HG02571 (cell line): ENCODE measurements around the gene CTNNA1.
"Not testable (repeated sequence)": the region's sequence is repeated elsewhere in the genome, so short reads cannot be mapped to it uniquely, and the experiment has no call there.

ENCODE experiments used
- ATAC-seq: cut with Tn5 transposase; IDR thresholded peaks from one replicate; pipeline ENCODE4 v1.9.1; 2021; ENCODE audit warnings: mild to moderate bottlenecking, moderate library complexity; ENCODE audit not compliant: unreplicated experiment

The CTNNA1 gene

DNA sequence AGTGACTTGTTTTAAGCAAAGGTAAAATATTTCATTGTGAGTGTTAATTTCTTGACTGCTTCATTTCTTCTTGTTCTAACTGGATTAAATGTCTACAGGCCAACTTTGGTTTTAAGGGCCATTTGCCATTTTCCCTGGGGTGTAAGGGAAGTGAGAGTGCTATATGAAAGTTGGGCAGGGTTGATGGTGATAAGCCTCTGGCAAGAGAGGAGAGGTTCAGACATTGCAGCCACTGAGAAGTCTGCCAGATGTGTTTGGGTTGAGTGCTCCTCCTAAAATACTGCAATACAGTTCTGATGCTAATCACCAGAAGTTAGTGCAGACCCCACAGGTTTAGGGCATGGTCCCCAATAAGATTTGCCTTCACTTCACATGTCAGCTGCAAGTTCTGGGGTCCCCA is 136.8 kb downstream of the CTNNA1 start:
- no peak for ATAC-seq

- ATAC-seq, result no peak
These were observed 137.4 kb downstream of the CTNNA1 start for GRCh38 chr5:138890644-138891043.

DNA sequence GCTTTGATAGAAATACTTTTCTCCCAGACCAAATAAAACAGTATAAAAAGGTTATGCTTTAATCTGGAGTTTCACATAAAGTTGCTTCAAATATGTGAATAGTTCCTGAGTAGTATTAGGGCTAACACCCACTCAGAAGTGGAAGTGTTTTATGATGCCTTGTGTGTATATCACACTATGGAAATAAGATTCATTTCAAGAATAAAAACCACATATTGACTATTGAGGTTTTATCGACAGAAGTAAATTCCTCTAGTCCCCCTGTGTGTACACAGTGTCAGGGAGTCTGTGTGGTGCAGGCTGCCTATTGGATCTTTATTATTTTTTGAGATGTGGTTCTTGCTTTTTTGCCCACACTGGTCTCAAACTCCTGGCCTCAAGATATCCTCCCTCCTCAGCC is 142.7 kb downstream of the CTNNA1 start:
- no peak for ATAC-seq

- ATAC-seq, result no peak
These were observed 145.1 kb downstream of the CTNNA1 start for GRCh38 chr5:138898299-138898698.

DNA sequence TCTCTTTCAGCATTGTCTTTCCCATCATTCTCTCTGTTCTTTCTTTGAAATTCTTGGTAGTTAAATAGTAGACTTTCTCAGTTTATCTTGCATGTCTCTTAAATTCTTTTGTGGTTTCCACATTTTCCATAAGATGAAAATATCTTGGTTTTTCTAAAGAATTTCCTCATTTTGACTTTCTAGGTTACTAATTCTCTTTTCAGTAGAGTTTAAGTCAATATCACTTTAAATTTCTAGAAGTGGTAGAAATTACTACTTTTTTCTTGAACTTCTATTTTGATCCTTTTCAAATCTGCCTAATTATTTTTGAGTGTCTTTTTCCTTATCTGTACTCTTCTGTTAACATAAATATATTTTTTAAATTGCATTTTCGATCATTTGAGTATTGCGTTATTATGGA is 145.5 kb downstream of the CTNNA1 start:
- no peak for ATAC-seq

GRCh38 chr5:138900281-138900965 is 147.2 kb downstream of the CTNNA1 start:
- ATAC-seq, result no peak

- ATAC-seq, result no peak
These were observed 148.5 kb downstream of the CTNNA1 start for GRCh38 chr5:138901716-138902115.

GRCh38 chr5:138903130-138903775 is 150.0 kb downstream of the CTNNA1 start:
- ATAC-seq, result no peak

- ATAC-seq, result no peak
These were observed 152.3 kb downstream of the CTNNA1 start for GRCh38 chr5:138905541-138905940.

GRCh38 chr5:138909734-138910133 is 156.5 kb downstream of the CTNNA1 start:
- ATAC-seq, result no peak

- ATAC-seq, result no peak
These were observed 157.4 kb downstream of the CTNNA1 start for GRCh38 chr5:138910546-138911185.

DNA sequence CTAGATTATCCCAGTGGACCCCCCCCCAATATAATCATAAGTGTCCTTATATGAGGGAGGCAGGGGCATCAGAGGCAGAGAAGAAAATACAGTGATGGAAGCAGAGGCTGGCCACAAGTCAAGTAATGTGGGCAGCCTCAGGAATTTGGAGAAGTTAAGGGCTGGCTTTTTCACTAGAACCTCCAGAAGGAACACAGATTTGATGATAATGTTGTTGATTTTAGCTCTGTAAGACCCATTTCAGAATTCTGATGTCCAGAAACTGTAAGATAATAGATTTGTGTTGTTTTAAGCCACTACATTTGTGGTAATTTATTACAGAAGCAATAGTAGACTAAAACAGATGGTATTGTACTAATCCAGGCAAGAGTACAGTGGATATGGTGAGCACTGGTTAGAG is 158.2 kb downstream of the CTNNA1 start:
- no peak for ATAC-seq

DNA sequence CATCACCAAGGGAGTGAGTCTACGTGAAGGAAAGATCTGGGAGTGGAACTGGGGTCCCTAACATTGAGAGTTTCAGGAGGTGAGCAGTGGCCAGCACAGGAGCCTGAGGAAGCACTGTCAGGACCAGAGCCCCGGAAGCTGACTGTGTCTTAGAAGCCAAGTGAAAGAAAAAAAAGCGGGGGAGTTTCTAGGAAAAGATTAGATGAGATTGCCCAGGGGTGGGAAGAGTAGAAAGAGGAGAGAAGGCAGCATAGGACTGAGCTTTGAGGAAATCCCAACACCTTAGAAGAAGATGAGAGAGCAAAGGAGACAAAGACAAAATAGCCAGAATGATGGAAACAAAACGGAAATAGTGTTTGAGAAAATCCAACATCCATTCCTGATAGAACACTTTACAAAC is 158.9 kb downstream of the CTNNA1 start:
- ATAC-seq, result no peak

GRCh38 chr5:138913773-138914172 is 160.5 kb downstream of the CTNNA1 start:
- no peak for ATAC-seq

DNA sequence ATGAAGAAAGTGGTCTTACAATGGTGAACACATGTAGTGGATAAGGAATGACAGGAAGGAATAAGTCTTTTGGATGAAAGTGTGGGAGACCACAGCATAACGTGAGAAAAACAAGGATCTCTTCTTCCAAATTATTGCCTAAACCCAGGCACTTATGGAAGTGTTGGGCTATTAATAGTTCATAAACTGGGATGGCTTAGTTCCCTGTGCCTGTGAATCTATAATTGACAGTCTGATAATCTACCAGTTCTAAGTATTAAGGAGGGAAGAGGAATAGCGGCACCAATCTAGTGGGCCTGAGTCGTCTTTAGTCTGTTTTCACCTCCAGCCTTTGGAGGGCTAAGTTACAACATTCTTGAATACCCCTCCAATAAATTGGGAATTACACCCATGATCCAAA is 161.1 kb downstream of the CTNNA1 start:
- ATAC-seq, result no peak

GRCh38 chr5:138918686-138919085 is 165.5 kb downstream of the CTNNA1 start:
- no peak for ATAC-seq

- ATAC-seq, result no peak
These were observed 167.0 kb downstream of the CTNNA1 start for GRCh38 chr5:138920181-138920580.

- not testable (repeated sequence) for ATAC-seq
These were observed 168.1 kb downstream of the CTNNA1 start for GRCh38 chr5:138921362-138921761.

DNA sequence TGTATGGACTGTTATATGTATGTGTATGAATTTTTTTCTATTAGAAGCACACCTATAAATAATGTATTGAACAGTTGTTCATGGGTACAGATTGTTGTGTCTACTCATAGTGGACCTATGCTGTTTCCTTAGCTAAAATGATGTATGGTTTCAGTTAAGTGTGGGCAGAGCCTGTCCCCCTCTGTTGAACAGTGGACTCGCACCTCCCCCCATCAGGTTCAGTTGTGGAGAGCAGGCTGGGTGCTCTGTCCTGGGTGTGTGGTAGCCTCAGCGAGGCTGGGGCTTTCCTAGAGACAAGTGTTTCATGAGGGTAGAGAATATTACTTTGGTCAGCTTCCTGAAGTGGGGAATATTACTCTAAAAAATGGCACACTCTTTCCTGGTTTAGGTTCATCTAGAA is 169.3 kb downstream of the CTNNA1 start:
- no peak for ATAC-seq

- no peak for ATAC-seq
These were observed 171.9 kb downstream of the CTNNA1 start for GRCh38 chr5:138925090-138925635.

DNA sequence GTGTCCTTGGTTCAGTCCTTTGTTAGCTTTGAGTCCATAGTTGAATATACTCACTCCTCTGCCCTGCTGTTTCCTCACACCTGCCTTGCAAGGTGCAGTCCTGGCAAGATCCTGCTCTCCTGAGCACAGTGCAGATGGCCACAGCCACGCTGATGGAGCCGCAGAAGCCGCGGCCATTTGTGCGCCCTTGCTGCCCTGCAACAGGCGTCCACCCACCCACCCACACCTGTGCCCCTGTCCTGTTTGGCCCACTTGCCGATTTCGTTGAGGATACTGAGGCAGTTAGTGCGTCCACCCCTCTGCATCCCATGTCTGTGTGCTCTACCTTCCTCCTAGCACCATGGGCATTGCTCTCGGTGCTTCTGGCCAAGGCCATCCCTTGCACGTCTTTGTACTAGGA is 173.0 kb downstream of the CTNNA1 start:
- no peak for ATAC-seq
